Left ventricle myocardium inferior (tissue), 1 donor: ENCODE data around the gene CCBE1. TPM values are rescaled to one million over a fixed set of nuclear protein-coding genes. Genes with fewer than 3 reads are reported as not detected.
"Not testable (repeated sequence)": the region's sequence is repeated elsewhere in the genome, so short reads cannot be mapped to it uniquely, and the experiment has no call there.

ENCODE experiments used
- DNase-seq: peaks from one replicate; pipeline ENCODE4 v3.0.0-alpha.2; 2020
- H3K27ac ChIP-seq: fragments of 200-600 bp; replicated peaks from 2 replicates; pipeline ENCODE4 v1.8.0; 2021
- H3K27me3 ChIP-seq: fragments of 200-600 bp; 2 replicates; pipeline ENCODE4 v1.8.0; 2021; ENCODE audit warnings: low read depth
- H3K36me3 ChIP-seq: fragments of 200-600 bp; 2 replicates; pipeline ENCODE4 v1.8.0; 2021
- H3K4me1 ChIP-seq: fragments of 200-600 bp; 2 replicates; pipeline ENCODE4 v1.8.0; 2021
- H3K4me3 ChIP-seq: fragments of 200-600 bp; 2 replicates; pipeline ENCODE4 v1.8.0; 2021; ENCODE audit warnings: mild to moderate bottlenecking, moderate library complexity
- H3K9me3 ChIP-seq: fragments of 200-600 bp; replicated peaks from 2 replicates; pipeline ENCODE4 v1.8.0; 2021
- intact Hi-C: fragments of 100-400 bp; cut with micrococcal nuclease; formaldehyde crosslinking; loops from one replicate; pipeline ENCODE4 v1.11.0; 2022
- total RNA-seq: library from RNA; stranded (reverse); fragmentation: NEBNext Ultra II Directional; extraction: Animal tissue kit (Norgen Biotek cat#: 25700); gene quantifications from one replicate; pipeline ENCODE4 v1.2.1, GENCODE V29; 2021
- TF ChIP-seq, protein P1 (sequence below): fragments of 200-600 bp; IDR thresholded peaks from 2 replicates; pipeline ENCODE4 v1.8.0; 2021; ENCODE audit warnings: antibody characterized with exemption, mild to moderate bottlenecking, borderline replicate concordance
- donor health status: DM: no; HTN: yes; CAD: no; lungs with severe emphysema.

Gene CCBE1
- total RNA-seq, 1 donor from 2014 or later = 3.2 TPM

DNA sequence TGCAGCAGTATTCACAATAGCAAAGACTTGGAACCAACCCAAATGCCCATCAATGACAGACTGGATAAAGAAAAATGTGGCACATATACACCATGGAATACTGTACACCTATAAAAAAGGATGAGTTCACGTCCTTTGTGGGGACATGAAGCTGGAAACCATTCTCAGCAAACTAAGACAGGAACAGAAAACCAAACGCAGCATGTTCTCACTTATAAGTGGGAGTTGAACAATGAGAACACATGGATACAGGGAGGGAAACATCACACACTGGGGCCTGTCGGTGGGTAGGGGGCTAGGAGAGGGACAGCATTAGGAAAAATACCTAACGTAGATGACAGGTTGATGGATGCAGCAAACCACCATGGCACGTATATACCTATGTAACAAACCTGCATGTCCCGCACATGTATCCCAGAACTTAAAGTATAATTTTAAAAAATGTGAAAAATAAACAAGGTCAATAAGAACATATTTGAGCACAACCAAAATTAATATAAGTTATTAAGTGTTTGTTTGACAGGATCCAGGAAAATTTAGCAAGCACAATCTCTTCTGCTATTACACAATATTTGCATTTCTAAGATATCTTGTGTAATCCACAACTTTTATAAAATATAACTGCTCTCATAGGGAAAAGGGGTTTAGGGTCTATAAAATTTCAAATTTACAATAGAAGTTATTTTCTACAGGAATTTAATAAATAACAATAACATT lies 22.9 kb downstream of the CCBE1 start:
- Histone ChIP-seq H3K4me1 (no peaks in the 10 kb centered on the region), H3K4me3 (no peak overlapping the region), H3K27me3 (no peaks in the 10 kb centered on the region), H3K9me3 (no peaks in the 10 kb centered on the region), H3K27ac (no peak overlapping the region), H3K36me3 (no peaks in the 10 kb centered on the region)
- intact Hi-C loops = no loop called here
- TF ChIP-seq, protein P1, sequence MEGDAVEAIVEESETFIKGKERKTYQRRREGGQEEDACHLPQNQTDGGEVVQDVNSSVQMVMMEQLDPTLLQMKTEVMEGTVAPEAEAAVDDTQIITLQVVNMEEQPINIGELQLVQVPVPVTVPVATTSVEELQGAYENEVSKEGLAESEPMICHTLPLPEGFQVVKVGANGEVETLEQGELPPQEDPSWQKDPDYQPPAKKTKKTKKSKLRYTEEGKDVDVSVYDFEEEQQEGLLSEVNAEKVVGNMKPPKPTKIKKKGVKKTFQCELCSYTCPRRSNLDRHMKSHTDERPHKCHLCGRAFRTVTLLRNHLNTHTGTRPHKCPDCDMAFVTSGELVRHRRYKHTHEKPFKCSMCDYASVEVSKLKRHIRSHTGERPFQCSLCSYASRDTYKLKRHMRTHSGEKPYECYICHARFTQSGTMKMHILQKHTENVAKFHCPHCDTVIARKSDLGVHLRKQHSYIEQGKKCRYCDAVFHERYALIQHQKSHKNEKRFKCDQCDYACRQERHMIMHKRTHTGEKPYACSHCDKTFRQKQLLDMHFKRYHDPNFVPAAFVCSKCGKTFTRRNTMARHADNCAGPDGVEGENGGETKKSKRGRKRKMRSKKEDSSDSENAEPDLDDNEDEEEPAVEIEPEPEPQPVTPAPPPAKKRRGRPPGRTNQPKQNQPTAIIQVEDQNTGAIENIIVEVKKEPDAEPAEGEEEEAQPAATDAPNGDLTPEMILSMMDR = no peak
- DNase-seq = no peak

DNA sequence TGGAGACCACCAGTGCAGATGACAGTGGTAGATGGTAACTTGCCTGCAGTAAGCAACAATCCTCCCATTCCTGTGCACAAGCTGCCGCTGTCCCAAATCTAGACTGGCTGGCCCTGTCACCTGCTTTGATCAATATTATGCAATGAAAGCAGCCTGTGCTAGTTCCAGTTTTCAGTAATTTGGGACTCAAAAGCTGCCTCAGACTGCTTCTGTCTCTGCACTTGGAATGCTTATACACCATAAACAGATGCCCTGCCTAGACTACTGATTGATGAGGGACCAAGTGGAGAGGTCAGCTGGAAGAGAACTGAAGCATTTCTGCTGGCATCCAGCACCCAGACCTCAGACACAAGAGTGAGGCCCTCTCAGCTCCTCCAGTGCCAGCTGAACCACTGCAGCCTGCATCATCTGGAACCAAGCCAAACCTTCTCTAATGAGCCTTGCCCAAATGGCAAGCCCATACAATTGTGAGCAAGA lies 24.9 kb downstream of the CCBE1 start:
- TF ChIP-seq, protein P1 = no peak
- no peak for DNase-seq
- Histone ChIP-seq H3K4me1 (no peaks in the 10 kb centered on the region), H3K4me3 (no peak overlapping the region), H3K27me3 (no peaks in the 10 kb centered on the region), H3K27ac (no peak overlapping the region), H3K36me3 (no peaks in the 10 kb centered on the region), H3K9me3 (no peaks in the 10 kb centered on the region)
- intact Hi-C loops = no loop called here

DNA sequence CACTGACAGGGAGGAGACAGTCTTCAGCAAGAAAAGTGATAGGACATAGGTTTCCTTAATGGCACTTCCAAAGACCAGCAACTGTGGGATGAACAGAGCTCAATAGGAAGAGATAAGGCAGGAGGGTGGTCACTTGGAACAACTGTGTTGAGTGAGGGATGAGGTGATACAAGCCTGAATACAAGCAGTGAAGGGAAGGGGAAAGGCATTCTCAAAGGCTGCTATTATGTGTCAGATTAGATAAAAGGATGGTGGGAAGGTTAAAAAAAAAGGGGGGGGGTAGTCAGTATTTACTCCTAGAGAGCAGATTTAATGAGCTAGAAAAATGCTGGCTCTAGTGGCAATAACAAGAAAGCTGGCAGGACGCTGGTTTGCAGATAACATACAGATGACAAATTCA lies 25.7 kb downstream of the CCBE1 start:
- no peaks in the 10 kb centered on the region for H3K27me3 ChIP-seq
- no peaks in the 10 kb centered on the region for H3K4me1 ChIP-seq
- TF ChIP-seq, protein P1 = no peak
- DNase-seq = no peak
- H3K27ac ChIP-seq = no peak overlapping the region
- H3K9me3 ChIP-seq = no peaks in the 10 kb centered on the region
- intact Hi-C loops = no loop called here
- H3K4me3 ChIP-seq = no peak overlapping the region
- H3K36me3 ChIP-seq = no peaks in the 10 kb centered on the region

DNA sequence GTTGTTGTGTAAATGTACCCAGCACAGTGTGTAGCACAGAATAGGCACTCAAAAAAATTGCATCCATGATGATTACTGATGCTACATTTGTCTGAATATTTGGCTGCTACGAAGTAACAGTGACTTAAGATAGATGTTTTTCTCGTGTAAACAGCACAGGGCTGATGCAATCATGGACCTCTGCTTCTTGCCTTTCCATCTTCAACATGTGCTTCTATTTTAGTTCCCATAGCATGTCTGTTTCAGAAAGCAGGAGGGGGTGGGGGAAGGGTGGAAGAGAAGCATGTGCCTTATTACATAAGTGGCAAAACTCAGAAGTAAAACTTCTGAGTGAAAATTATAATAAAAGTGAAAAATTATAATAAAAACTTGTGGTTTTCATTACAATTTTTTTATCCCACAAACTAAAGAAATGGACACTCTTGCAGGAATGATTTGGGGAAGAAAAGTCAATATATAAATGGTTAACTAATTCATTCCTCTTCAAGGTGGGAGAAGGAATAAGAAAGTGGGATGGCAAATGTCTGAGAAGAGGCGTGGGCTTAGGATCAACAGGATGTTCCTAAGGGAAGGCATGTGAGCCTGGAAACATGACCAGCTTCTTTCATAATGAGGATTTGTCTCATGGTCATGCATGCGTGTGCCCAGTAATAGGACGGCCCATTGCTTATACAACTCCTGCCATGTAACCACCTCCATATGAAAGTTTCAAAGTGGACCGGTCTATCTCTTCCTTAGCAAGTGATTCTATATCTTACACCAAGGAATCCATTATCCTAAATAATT lies 27.2 kb downstream of the CCBE1 start:
- no peaks in the 10 kb centered on the region for H3K9me3 ChIP-seq
- H3K27ac ChIP-seq = no peak overlapping the region
- H3K4me1 ChIP-seq = no peaks in the 10 kb centered on the region
- H3K4me3 ChIP-seq = no peak overlapping the region
- TF ChIP-seq, protein P1 = no peak
- H3K27me3 ChIP-seq = no peaks in the 10 kb centered on the region
- H3K36me3 ChIP-seq = no peaks in the 10 kb centered on the region
- intact Hi-C loops = no loop called here
- DNase-seq = no peak

DNA sequence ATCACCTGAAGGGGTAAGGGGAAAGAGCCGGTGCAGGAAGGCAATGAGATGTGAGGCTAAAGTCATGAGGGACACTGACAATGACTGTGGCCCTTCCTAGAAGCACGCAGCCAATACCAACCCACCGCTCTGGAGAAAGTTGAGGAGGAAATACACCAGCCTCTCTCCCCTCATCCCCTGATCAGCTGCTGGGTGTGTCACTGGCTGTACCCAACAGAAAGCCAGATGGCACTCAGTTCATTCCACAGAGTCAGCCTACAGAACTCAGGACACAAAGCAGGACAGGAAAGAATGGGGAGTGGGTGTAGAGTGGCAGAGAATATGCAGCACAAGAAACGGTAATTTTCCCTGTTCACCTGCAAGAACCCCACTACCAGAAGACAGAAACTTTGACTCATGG lies 29.7 kb downstream of the CCBE1 start:
- Histone ChIP-seq H3K27ac (no peak overlapping the region), H3K4me1 (no peaks in the 10 kb centered on the region), H3K9me3 (no peaks in the 10 kb centered on the region), H3K4me3 (no peak overlapping the region), H3K36me3 (no peaks in the 10 kb centered on the region), H3K27me3 (peaks cover 4% of the 10 kb centered on the region)
- TF ChIP-seq, protein P1 = no peak
- no peak for DNase-seq
- intact Hi-C loops = no loop called here

DNA sequence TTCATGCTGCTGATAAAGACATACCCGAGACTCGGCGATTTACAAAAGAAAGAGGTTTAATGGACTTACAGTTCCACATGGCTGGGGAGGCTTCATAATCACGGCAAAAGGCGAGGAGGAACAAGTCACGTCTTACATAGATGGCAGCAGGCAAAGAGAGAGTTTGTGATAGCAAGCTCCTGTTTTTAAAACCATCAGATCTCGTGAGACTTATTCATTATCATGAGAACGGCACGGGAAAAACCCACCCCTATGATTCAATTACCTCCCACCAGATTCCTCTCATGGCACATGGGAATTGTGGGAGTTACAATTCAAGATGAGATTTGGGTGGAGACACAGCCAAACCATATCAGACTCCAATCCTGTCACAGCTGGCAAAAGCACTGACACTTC lies 31.2 kb downstream of the CCBE1 start:
- H3K27me3 ChIP-seq, H3K36me3 ChIP-seq, DNase-seq, H3K4me1 ChIP-seq, H3K27ac ChIP-seq, intact Hi-C loops, H3K9me3 ChIP-seq: not testable (repeated sequence)
- peak overlapping the region; percentile 11 for H3K4me3 ChIP-seq
